ENCODE results near the gene TFAP2C.

The TFAP2C gene

DNA sequence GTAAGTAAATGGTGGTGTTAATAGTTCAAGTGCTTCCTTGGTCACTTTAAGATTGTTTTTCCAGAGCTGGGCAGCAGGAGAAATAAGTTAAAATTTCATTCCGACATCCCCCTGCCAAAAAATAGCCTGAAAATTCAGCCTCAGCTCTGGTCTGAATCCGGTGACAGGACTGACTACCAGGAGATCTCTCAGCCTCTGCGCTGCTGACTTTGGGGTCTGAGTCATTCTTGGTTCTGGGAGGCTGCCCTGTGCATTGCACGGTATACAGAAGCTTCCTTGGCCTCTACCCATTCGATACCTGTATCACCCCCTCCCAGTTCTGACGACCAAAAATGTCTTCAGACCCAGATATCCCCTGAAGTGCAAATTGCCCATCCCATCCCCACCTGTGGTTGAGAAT lies 36.3 kb upstream of the TFAP2C start:
- Histone ChIP-seq H3K27ac (ENCODE audit: insufficient read depth, low read length, poor library complexity, severe bottlenecking) (no peak overlapping the region), H3K27me3 (replicated peaks; ENCODE audit: control insufficient read depth, insufficient read depth, low read length, poor library complexity, severe bottlenecking) (no peaks in the 10 kb centered on the region), H3K4me1 (ENCODE audit: control insufficient read depth, insufficient read depth, low read length, poor library complexity, severe bottlenecking) (no peaks in the 10 kb centered on the region), H3K9me3 (ENCODE audit: control insufficient read depth, low read length) (no peaks in the 10 kb centered on the region), H3K4me3 (ENCODE audit: insufficient read depth, low read depth, low read length, poor library complexity, severe bottlenecking) (no peak overlapping the region), H3K36me3 (ENCODE audit: control insufficient read depth, insufficient read depth, low read length) (no peaks in the 10 kb centered on the region)
- DNase-seq = no peak

DNA sequence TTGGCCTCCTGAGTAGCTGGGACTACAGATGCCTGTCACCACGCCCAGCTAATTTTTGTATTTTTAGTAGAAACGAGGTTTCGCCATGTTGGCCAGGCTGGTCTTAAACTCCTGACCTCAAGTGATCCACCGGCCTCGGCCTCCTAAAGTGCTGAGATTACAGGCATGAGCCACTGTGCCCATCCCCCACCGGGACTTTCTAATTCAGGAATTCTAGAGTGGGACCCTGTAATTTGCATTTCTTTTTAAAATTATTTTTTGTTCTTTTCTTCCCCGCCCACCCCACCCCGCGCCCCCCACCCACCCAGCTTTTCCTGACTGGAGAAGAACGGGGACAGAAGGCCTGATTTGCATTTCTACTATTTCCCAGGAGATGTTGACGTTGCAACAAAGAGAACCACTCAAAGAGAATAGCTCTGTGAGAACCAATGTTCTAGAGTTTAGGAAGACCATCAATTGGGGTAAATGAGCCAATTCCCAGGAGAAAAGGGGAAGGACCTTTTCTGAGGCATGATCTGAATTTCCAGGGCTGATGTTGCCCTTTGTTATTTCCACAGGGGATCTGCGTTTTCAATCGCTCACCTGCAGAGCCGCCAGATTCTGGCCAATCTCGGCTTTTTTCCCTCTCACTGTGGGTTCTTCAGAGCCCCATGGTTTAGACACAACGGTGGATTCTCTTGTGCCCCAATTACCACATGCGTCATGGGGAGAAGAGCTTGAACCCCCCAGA lies 33.2 kb upstream of the TFAP2C start:
- Histone ChIP-seq H3K27ac (ENCODE audit: insufficient read depth, low read length, poor library complexity, severe bottlenecking) (no peak overlapping the region), H3K4me1 (ENCODE audit: control insufficient read depth, insufficient read depth, low read length, poor library complexity, severe bottlenecking) (no peaks in the 10 kb centered on the region), H3K9me3 (ENCODE audit: control insufficient read depth, low read length) (no peaks in the 10 kb centered on the region), H3K36me3 (ENCODE audit: control insufficient read depth, insufficient read depth, low read length) (no peaks in the 10 kb centered on the region), H3K4me3 (ENCODE audit: insufficient read depth, low read depth, low read length, poor library complexity, severe bottlenecking) (no peak overlapping the region), H3K27me3 (replicated peaks; ENCODE audit: control insufficient read depth, insufficient read depth, low read length, poor library complexity, severe bottlenecking) (no peaks in the 10 kb centered on the region)
- DNase-seq = no peak

DNA sequence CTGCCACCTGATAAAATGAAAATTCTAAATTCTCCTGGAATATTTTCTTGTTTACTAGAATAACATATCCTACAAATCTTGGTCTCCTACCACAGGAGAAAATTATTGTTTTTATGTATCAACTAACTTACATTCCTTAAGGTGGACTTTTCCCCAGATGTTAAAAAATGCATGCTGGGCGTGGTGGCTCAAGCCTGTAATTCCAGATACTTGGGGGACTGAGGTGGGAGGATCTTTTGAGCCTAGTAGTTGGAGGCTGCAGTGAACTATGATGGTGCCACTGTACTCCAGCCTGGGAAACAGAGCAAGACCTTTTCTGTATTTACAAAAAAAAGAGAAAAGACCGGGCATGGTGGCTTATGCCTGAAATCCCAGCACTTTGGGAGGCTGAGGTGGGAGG lies 27.9 kb upstream of the TFAP2C start:
- Histone ChIP-seq H3K36me3 (ENCODE audit: control insufficient read depth, insufficient read depth, low read length) (no peaks in the 10 kb centered on the region), H3K4me1 (ENCODE audit: control insufficient read depth, insufficient read depth, low read length, poor library complexity, severe bottlenecking) (no peaks in the 10 kb centered on the region), H3K9me3 (ENCODE audit: control insufficient read depth, low read length) (no peaks in the 10 kb centered on the region), H3K27me3 (replicated peaks; ENCODE audit: control insufficient read depth, insufficient read depth, low read length, poor library complexity, severe bottlenecking) (no peaks in the 10 kb centered on the region), H3K27ac (ENCODE audit: insufficient read depth, low read length, poor library complexity, severe bottlenecking) (no peak overlapping the region), H3K4me3 (ENCODE audit: insufficient read depth, low read depth, low read length, poor library complexity, severe bottlenecking) (no peak overlapping the region)
- no peak for DNase-seq

- no peak overlapping the region for H3K4me3 ChIP-seq (ENCODE audit: insufficient read depth, low read depth, low read length, poor library complexity, severe bottlenecking)
- H3K27ac ChIP-seq (ENCODE audit: insufficient read depth, low read length, poor library complexity, severe bottlenecking) = no peak overlapping the region
- no peaks in the 10 kb centered on the region for H3K9me3 ChIP-seq (ENCODE audit: control insufficient read depth, low read length)
- H3K36me3 ChIP-seq (ENCODE audit: control insufficient read depth, insufficient read depth, low read length) = no peaks in the 10 kb centered on the region
- no peaks in the 10 kb centered on the region for H3K4me1 ChIP-seq (ENCODE audit: control insufficient read depth, insufficient read depth, low read length, poor library complexity, severe bottlenecking)
- H3K27me3 ChIP-seq (replicated peaks; ENCODE audit: control insufficient read depth, insufficient read depth, low read length, poor library complexity, severe bottlenecking) = no peaks in the 10 kb centered on the region
- no peak for DNase-seq
These were observed 24.4 kb upstream of the TFAP2C start for GRCh38 chr20:56604673-56605072.

GRCh38 chr20:56605261-56605996 lies 23.7 kb upstream of the TFAP2C start:
- H3K27ac ChIP-seq (ENCODE audit: insufficient read depth, low read length, poor library complexity, severe bottlenecking) = no peak overlapping the region
- no peak overlapping the region for H3K4me3 ChIP-seq (ENCODE audit: insufficient read depth, low read depth, low read length, poor library complexity, severe bottlenecking)
- H3K4me1 ChIP-seq (ENCODE audit: control insufficient read depth, insufficient read depth, low read length, poor library complexity, severe bottlenecking) = no peaks in the 10 kb centered on the region
- DNase-seq = no peak
- no peaks in the 10 kb centered on the region for H3K36me3 ChIP-seq (ENCODE audit: control insufficient read depth, insufficient read depth, low read length)
- H3K9me3 ChIP-seq (ENCODE audit: control insufficient read depth, low read length) = no peaks in the 10 kb centered on the region
- H3K27me3 ChIP-seq (replicated peaks; ENCODE audit: control insufficient read depth, insufficient read depth, low read length, poor library complexity, severe bottlenecking) = no peaks in the 10 kb centered on the region

DNA sequence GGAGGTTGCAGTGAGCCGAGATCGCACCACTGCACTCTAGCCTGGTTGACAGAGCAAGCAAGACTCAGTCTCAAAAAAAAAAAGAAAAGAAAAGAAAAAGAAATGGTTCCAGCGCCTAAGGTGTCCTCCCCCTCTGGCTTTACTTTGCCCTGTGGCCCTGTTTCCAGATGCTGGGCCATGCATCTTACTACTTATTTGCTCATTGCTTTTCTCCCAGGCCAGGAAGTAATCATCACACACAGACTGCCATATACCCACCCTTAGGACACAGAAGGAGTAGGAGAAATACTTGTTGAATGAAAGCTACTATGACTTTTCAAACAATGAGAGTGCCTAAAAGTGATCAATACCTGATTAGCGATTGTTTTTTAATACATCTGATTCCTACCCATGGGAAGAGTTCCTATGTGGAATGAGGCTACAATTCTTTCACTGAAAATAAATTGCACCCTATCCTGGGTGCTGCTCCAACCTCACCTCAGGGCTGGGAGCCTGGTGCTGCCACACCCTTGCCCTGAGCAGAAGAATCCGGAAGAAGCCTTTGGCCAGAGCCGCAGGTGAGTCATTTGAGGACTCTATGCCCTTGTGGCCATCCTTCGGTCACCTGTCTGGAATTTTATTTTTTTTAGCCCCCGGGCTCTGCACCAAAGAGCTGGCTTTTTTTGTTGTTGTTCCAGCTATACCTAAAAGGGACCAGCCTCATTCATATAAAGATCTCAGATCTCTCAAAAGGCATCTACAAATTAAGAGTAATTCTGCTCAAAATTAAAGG lies 22.7 kb upstream of the TFAP2C start:
- no peak overlapping the region for H3K4me3 ChIP-seq (ENCODE audit: insufficient read depth, low read depth, low read length, poor library complexity, severe bottlenecking)
- H3K27ac ChIP-seq (ENCODE audit: insufficient read depth, low read length, poor library complexity, severe bottlenecking) = no peak overlapping the region
- H3K4me1 ChIP-seq (ENCODE audit: control insufficient read depth, insufficient read depth, low read length, poor library complexity, severe bottlenecking) = no peaks in the 10 kb centered on the region
- no peaks in the 10 kb centered on the region for H3K9me3 ChIP-seq (ENCODE audit: control insufficient read depth, low read length)
- DNase-seq = no peak
- no peaks in the 10 kb centered on the region for H3K27me3 ChIP-seq (replicated peaks; ENCODE audit: control insufficient read depth, insufficient read depth, low read length, poor library complexity, severe bottlenecking)
- H3K36me3 ChIP-seq (ENCODE audit: control insufficient read depth, insufficient read depth, low read length) = no peaks in the 10 kb centered on the region

DNA sequence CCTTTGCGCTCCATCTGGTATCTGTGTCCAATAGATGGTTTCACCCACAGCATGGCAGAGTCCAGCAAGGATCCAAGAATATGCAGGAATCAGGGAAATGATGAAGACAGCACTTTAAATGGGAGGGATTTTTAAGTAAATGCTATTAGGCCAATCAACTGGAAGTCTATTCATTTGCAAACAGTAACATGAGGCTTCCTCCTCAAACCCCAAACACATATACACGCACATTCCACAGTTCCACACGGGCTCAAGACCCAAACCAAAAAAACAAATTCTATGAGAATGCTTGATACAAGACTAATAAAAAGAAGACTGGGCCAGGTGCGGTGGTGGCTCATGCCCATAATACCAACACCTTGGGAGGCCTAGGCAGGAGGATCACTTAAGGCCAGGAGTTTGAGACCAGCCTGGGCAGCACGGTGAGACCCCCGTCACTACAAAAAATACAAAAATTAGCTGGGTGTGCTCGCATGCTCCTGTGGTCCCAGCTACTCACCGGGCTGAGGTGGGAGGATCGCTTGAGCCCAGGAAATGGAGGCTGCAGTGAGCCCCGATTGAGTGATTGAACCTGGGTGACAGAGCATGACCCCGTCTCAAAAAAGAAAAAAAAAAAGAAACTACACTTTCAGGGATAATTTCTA lies 21.9 kb upstream of the TFAP2C start:
- no peak overlapping the region for H3K27ac ChIP-seq (ENCODE audit: insufficient read depth, low read length, poor library complexity, severe bottlenecking)

DNA sequence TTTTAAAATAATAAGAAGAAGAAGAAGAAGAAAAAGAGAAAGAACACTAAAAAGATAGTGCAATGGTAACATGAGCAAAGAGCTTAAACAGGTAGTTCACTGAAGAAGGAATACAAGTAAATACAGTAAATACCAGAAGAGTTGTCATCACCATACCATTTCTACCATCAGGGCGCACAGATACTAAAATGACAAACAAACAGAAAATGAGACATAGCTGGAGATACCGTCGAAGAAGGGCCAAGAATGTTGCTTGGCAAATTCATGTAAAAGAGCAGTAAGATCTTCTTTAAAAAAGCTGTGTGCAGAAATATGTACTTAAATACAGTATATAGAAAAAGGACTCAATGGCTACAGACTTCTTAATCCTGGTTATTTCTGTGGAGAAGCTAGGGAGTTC lies 20.7 kb upstream of the TFAP2C start:
- Histone ChIP-seq H3K4me3 (ENCODE audit: insufficient read depth, low read depth, low read length, poor library complexity, severe bottlenecking) (no peak overlapping the region), H3K27me3 (replicated peaks; ENCODE audit: control insufficient read depth, insufficient read depth, low read length, poor library complexity, severe bottlenecking) (no peaks in the 10 kb centered on the region), H3K9me3 (ENCODE audit: control insufficient read depth, low read length) (no peaks in the 10 kb centered on the region), H3K4me1 (ENCODE audit: control insufficient read depth, insufficient read depth, low read length, poor library complexity, severe bottlenecking) (no peaks in the 10 kb centered on the region), H3K36me3 (ENCODE audit: control insufficient read depth, insufficient read depth, low read length) (no peaks in the 10 kb centered on the region), H3K27ac (ENCODE audit: insufficient read depth, low read length, poor library complexity, severe bottlenecking) (no peak overlapping the region)
- DNase-seq = no peak

More for the DNA sequence above, 21.9 kb upstream of the TFAP2C start:
- H3K27me3 ChIP-seq (replicated peaks; ENCODE audit: control insufficient read depth, insufficient read depth, low read length, poor library complexity, severe bottlenecking) = no peaks in the 10 kb centered on the region
- H3K36me3 ChIP-seq (ENCODE audit: control insufficient read depth, insufficient read depth, low read length) = no peaks in the 10 kb centered on the region
- no peaks in the 10 kb centered on the region for H3K9me3 ChIP-seq (ENCODE audit: control insufficient read depth, low read length)
- no peak overlapping the region for H3K4me3 ChIP-seq (ENCODE audit: insufficient read depth, low read depth, low read length, poor library complexity, severe bottlenecking)
- H3K4me1 ChIP-seq (ENCODE audit: control insufficient read depth, insufficient read depth, low read length, poor library complexity, severe bottlenecking) = no peaks in the 10 kb centered on the region
- no peak for DNase-seq

GRCh38 chr20:56609321-56609720 lies 19.8 kb upstream of the TFAP2C start:
- Histone ChIP-seq H3K27ac (ENCODE audit: insufficient read depth, low read length, poor library complexity, severe bottlenecking) (no peak overlapping the region), H3K4me3 (ENCODE audit: insufficient read depth, low read depth, low read length, poor library complexity, severe bottlenecking) (no peak overlapping the region), H3K27me3 (replicated peaks; ENCODE audit: control insufficient read depth, insufficient read depth, low read length, poor library complexity, severe bottlenecking) (no peaks in the 10 kb centered on the region), H3K36me3 (ENCODE audit: control insufficient read depth, insufficient read depth, low read length) (no peaks in the 10 kb centered on the region), H3K4me1 (ENCODE audit: control insufficient read depth, insufficient read depth, low read length, poor library complexity, severe bottlenecking) (no peaks in the 10 kb centered on the region), H3K9me3 (ENCODE audit: control insufficient read depth, low read length) (no peaks in the 10 kb centered on the region)
- no peak for DNase-seq
